HepG2 (cell line): Measurements from ENCODE around the gene MFAP3L. TPM values are rescaled to one million over a fixed set of nuclear protein-coding genes. Genes with fewer than 3 reads are reported as not detected.
A peak's percentile ranks its signal among the peaks of the same experiment; 100 is the strongest.

Experiments used
- BHLHE40 ChIP-seq: IDR thresholded peaks from 2 replicates; pipeline ENCODE4 v1.6.1; 2011; ENCODE audit warnings: low read length, improper control_type of control experiment
- CREM ChIP-seq, 2 experiments: sonication (generic) in 1 of 2; formaldehyde crosslinking in 1 of 2; IDR thresholded peaks; 2 replicates each; pipeline versions ENCODE4 v1.4.0 to v1.6.1; 2016 to 2020; ENCODE audit warnings: antibody characterized with exemption in 1 of 2, mild to moderate bottlenecking in 1 of 2, missing genetic modification reagents in 1 of 2
- ERF ChIP-seq: IDR thresholded peaks from 2 replicates; pipeline ENCODE4 v1.6.1; 2018; ENCODE audit warnings: missing biosample characterization, missing genetic modification reagents
- KDM1A ChIP-seq: IDR thresholded peaks from 2 replicates; pipeline ENCODE4 v1.6.1; 2016; ENCODE audit warnings: missing compliant biosample characterization
- KLF9 ChIP-seq: IDR thresholded peaks from 2 replicates; pipeline ENCODE4 v1.6.1; 2016; ENCODE audit warnings: low read depth
- MXD4 ChIP-seq: IDR thresholded peaks from 2 replicates; pipeline ENCODE4 v1.6.1; 2016; ENCODE audit warnings: mild to moderate bottlenecking, missing biosample characterization, missing genetic modification reagents
- RARA ChIP-seq: IDR thresholded peaks from 2 replicates; pipeline ENCODE4 v1.6.1; 2016; ENCODE audit warnings: missing genetic modification reagents, missing compliant biosample characterization
- SNAPC4 ChIP-seq: sonication (generic); formaldehyde crosslinking; IDR thresholded peaks from 2 replicates; pipeline ENCODE4 v1.4.0; 2020; ENCODE audit warnings: mild to moderate bottlenecking, missing genetic modification reagents
- THAP11 ChIP-seq: IDR thresholded peaks from 2 replicates; pipeline ENCODE4 v1.6.1; 2016; ENCODE audit warnings: missing biosample characterization, missing genetic modification reagents
- ZMYM2 ChIP-seq: sonication (generic); formaldehyde crosslinking; IDR thresholded peaks from 2 replicates; pipeline ENCODE4 v1.8.0; 2022; ENCODE audit warnings: mild to moderate bottlenecking, missing genetic modification reagents
- ZNF256 ChIP-seq: sonication (generic); formaldehyde crosslinking; conservative IDR thresholded peaks from 2 replicates; pipeline ENCODE4 v1.4.0; 2020; ENCODE audit warnings: missing genetic modification reagents
- ZNF296 ChIP-seq: sonication (generic); formaldehyde crosslinking; conservative IDR thresholded peaks from 2 replicates; pipeline ENCODE4 v1.5.0; 2020; ENCODE audit warnings: mild to moderate bottlenecking, missing genetic modification reagents
- ZNF331 ChIP-seq: sonication (generic); formaldehyde crosslinking; IDR thresholded peaks from 2 replicates; pipeline ENCODE4 v1.4.0; 2020; ENCODE audit warnings: missing genetic modification reagents
- ZNF503 ChIP-seq: sonication (generic); formaldehyde crosslinking; IDR thresholded peaks from 2 replicates; pipeline ENCODE4 v1.4.0; 2020; ENCODE audit warnings: missing genetic modification reagents
- ZNF597 ChIP-seq: sonication (generic); formaldehyde crosslinking; IDR thresholded peaks from 2 replicates; pipeline ENCODE4 v1.5.0; 2020; ENCODE audit warnings: missing genetic modification reagents
- ZNF607 ChIP-seq: sonication (generic); formaldehyde crosslinking; IDR thresholded peaks from 2 replicates; pipeline ENCODE4 v1.5.1; 2020; ENCODE audit warnings: missing genetic modification reagents, mild to moderate bottlenecking, borderline replicate concordance
- ZNF710 ChIP-seq: sonication (generic); formaldehyde crosslinking; IDR thresholded peaks from 2 replicates; pipeline ENCODE4 v1.5.0; 2020; ENCODE audit warnings: mild to moderate bottlenecking, missing genetic modification reagents, borderline replicate concordance
- polyA plus RNA-seq, 8 experiments: library from polyadenylated mRNA; depleted of rRNA in 3 of 8; stranded (reverse) in 7 of 8; unstranded in 1 of 8; fragments of >200 nt; fragmentation: Illumina TruSeq in 4 of 8; extraction: Trizol in 4 of 8; gene quantifications; 2 replicates each; pipeline versions ENCODE4 v1.2.1 to v1.2.3, GENCODE V29; 2011 to 2016; ENCODE audit warnings: low read depth in 4 of 8, missing spikeins in 1 of 8, mixed read lengths in 1 of 8; ENCODE audit not compliant: insufficient read depth in 1 of 8
- total RNA-seq, 5 experiments: library from RNA; depleted of rRNA; stranded (reverse); fragments of >200 nt; fragmentation: Illumina TruSeq; extraction: Trizol; gene quantifications; 2 replicates each; pipeline ENCODE4 v1.2.3, GENCODE V29; 2016; ENCODE audit warnings: low read depth in 1 of 5

The MFAP3L gene
- total and polyA plus RNA-seq, 2 of the 13 experiments (the other 11 are each of a cell fraction or from before 2014, with no cell fraction given): 1.5 to 3.6 TPM

GRCh38 chr4:169975838-169976796, 50.1 kb downstream of the MFAP3L start (continued):
- TF ChIP-seq ZNF503: no peak
- TF ChIP-seq ZNF331 (CRISPR knock-in tag): peak; percentile 62
- peak; percentile 38; the same call in 1 of the 2 replicates for TF ChIP-seq ZNF607
- TF ChIP-seq KLF9 (CRISPR knock-in tag): no peak
- no peak for TF ChIP-seq ZNF256 (CRISPR knock-in tag)
- TF ChIP-seq SNAPC4 (CRISPR knock-in tag): no peak
- TF ChIP-seq BHLHE40: 0 out of 2 replicates have a peak, but pooled peaks have one; percentile 22
- TF ChIP-seq CREM (IDR thresholded peaks at IDR 0.05): peak; percentile 37; the same call in 1 of the 2 replicates
- no peak for TF ChIP-seq CREM (CRISPR knock-in tag; IDR thresholded peaks at IDR 0.05)
- no peak for TF ChIP-seq ZNF597
- TF ChIP-seq ZNF296 (CRISPR knock-in tag): no peak
- TF ChIP-seq ZMYM2 (CRISPR knock-in tag): peak; percentile 59; the same call in 1 of the 2 replicates
- TF ChIP-seq ZNF710 (CRISPR knock-in tag): no peak
- TF ChIP-seq ERF: peak; percentile 46; the same call in 1 of the 2 replicates
- TF ChIP-seq KDM1A (CRISPR knock-in tag): no peak; the same call in 1 of the 2 replicates
- TF ChIP-seq RARA (CRISPR knock-in tag): peak; percentile 87
- peak; percentile 28; the same call in 1 of the 2 replicates for TF ChIP-seq THAP11
- no peak for TF ChIP-seq MXD4 (CRISPR knock-in tag)
